ENCODE measurements around the gene IFT22.

The IFT22 gene

GRCh38 chr7:101367676-101368075, 46.1 kb upstream of the IFT22 start:
- no peak overlapping the region for H3K4me3 ChIP-seq (ENCODE audit: low read depth in 1 of 2, low read length in 2 of 2)
- no peaks in the 10 kb centered on the region for H3K9me3 ChIP-seq (ENCODE audit: insufficient read depth, low read length, severe bottlenecking)
- H3K9ac ChIP-seq (ENCODE audit: low read depth, low read length): no peak overlapping the region
- H3K27ac ChIP-seq (ENCODE audit: low read length): no peak overlapping the region
- H3K4me1 ChIP-seq (ENCODE audit: insufficient read depth, low read length): no peaks in the 10 kb centered on the region
- H4K20me1 ChIP-seq (ENCODE audit: insufficient read depth, low read length): no peaks in the 10 kb centered on the region
- H3K4me2 ChIP-seq (ENCODE audit: insufficient read depth, low read length): no peak overlapping the region
- no peaks in the 10 kb centered on the region for H3K79me2 ChIP-seq (ENCODE audit: insufficient read depth, low read length)
- peaks cover 4% of the 10 kb centered on the region for H3K27me3 ChIP-seq (ENCODE audit: insufficient read depth, low read length, poor library complexity)
- TF ChIP-seq EZH2 (IDR thresholded peaks at IDR 0.05; ENCODE audit: borderline replicate concordance, low read depth, low read length, severe bottlenecking) (no peak), CTCF (IDR thresholded peaks at IDR 0.05; ENCODE audit: borderline replicate concordance, extremely low read depth, low read length, poor library complexity, severe bottlenecking) (no peak)
- no peak overlapping the region for H2AFZ ChIP-seq (ENCODE audit: low read depth, low read length)
- no peaks in the 10 kb centered on the region for H3K36me3 ChIP-seq (ENCODE audit: insufficient read depth, low read length)
- ATAC-seq (ENCODE audit: insufficient read depth, low read depth) (no peak), DNase-seq (no peak)

- ATAC-seq (ENCODE audit: insufficient read depth, low read depth) (no peak), DNase-seq (no peak)
- Histone ChIP-seq H3K9me3 (ENCODE audit: insufficient read depth, low read length, severe bottlenecking) (no peaks in the 10 kb centered on the region), H3K9ac (ENCODE audit: low read depth, low read length) (no peak overlapping the region), H3K4me2 (ENCODE audit: insufficient read depth, low read length) (no peak overlapping the region), H3K4me3 (ENCODE audit: low read depth in 1 of 2, low read length in 2 of 2) (no peak overlapping the region), H3K27me3 (ENCODE audit: insufficient read depth, low read length, poor library complexity) (peaks cover 4% of the 10 kb centered on the region), H4K20me1 (ENCODE audit: insufficient read depth, low read length) (no peaks in the 10 kb centered on the region), H3K36me3 (ENCODE audit: insufficient read depth, low read length) (no peaks in the 10 kb centered on the region), H2AFZ (ENCODE audit: low read depth, low read length) (no peak overlapping the region), H3K4me1 (ENCODE audit: insufficient read depth, low read length) (no peaks in the 10 kb centered on the region), H3K79me2 (ENCODE audit: insufficient read depth, low read length) (no peaks in the 10 kb centered on the region), H3K27ac (ENCODE audit: low read length) (no peak overlapping the region)
- no peak for TF ChIP-seq EZH2 (IDR thresholded peaks at IDR 0.05; ENCODE audit: borderline replicate concordance, low read depth, low read length, severe bottlenecking)
These were observed 44.3 kb upstream of the IFT22 start for GRCh38 chr7:101365956-101366355.

GRCh38 chr7:101363734-101364374, 42.2 kb upstream of the IFT22 start:
- Histone ChIP-seq H3K4me3 (ENCODE audit: low read depth in 1 of 2, low read length in 2 of 2) (no peak overlapping the region), H3K4me2 (ENCODE audit: insufficient read depth, low read length) (no peak overlapping the region), H3K4me1 (ENCODE audit: insufficient read depth, low read length) (no peaks in the 10 kb centered on the region), H3K27me3 (ENCODE audit: insufficient read depth, low read length, poor library complexity) (peaks cover 4% of the 10 kb centered on the region), H3K36me3 (ENCODE audit: insufficient read depth, low read length) (no peaks in the 10 kb centered on the region), H3K27ac (ENCODE audit: low read length) (no peak overlapping the region), H4K20me1 (ENCODE audit: insufficient read depth, low read length) (no peaks in the 10 kb centered on the region), H3K9me3 (ENCODE audit: insufficient read depth, low read length, severe bottlenecking) (no peaks in the 10 kb centered on the region), H3K9ac (ENCODE audit: low read depth, low read length) (no peak overlapping the region), H2AFZ (ENCODE audit: low read depth, low read length) (no peak overlapping the region), H3K79me2 (ENCODE audit: insufficient read depth, low read length) (no peaks in the 10 kb centered on the region)
- DNase-seq (peak; percentile 61), ATAC-seq (ENCODE audit: insufficient read depth, low read depth) (peak; percentile 99)
- TF ChIP-seq CTCF (IDR thresholded peaks at IDR 0.05; ENCODE audit: borderline replicate concordance, extremely low read depth, low read length, poor library complexity, severe bottlenecking) (peak; percentile 77), EZH2 (IDR thresholded peaks at IDR 0.05; ENCODE audit: borderline replicate concordance, low read depth, low read length, severe bottlenecking) (no peak)

GRCh38 chr7:101363196-101363733, 41.7 kb upstream of the IFT22 start:
- Histone ChIP-seq H3K4me2 (ENCODE audit: insufficient read depth, low read length) (no peak overlapping the region), H3K9ac (ENCODE audit: low read depth, low read length) (no peak overlapping the region), H3K4me3 (ENCODE audit: low read depth in 1 of 2, low read length in 2 of 2) (no peak overlapping the region), H3K27me3 (ENCODE audit: insufficient read depth, low read length, poor library complexity) (peaks cover 4% of the 10 kb centered on the region), H3K4me1 (ENCODE audit: insufficient read depth, low read length) (no peaks in the 10 kb centered on the region), H3K9me3 (ENCODE audit: insufficient read depth, low read length, severe bottlenecking) (no peaks in the 10 kb centered on the region), H4K20me1 (ENCODE audit: insufficient read depth, low read length) (no peaks in the 10 kb centered on the region), H3K27ac (ENCODE audit: low read length) (no peak overlapping the region), H2AFZ (ENCODE audit: low read depth, low read length) (no peak overlapping the region), H3K79me2 (ENCODE audit: insufficient read depth, low read length) (no peaks in the 10 kb centered on the region), H3K36me3 (ENCODE audit: insufficient read depth, low read length) (no peaks in the 10 kb centered on the region)
- no peak for TF ChIP-seq EZH2 (IDR thresholded peaks at IDR 0.05; ENCODE audit: borderline replicate concordance, low read depth, low read length, severe bottlenecking)
- no peak for TF ChIP-seq CTCF (IDR thresholded peaks at IDR 0.05; ENCODE audit: borderline replicate concordance, extremely low read depth, low read length, poor library complexity, severe bottlenecking)
- ATAC-seq (ENCODE audit: insufficient read depth, low read depth): no peak
- no peak for DNase-seq

Measured in DND-41 (cell line).